Stimulated activated CD8-positive, alpha-beta memory T cell treated with anti-CD3 and anti-CD28 coated beads, Interleukin-4, amount 100 ng/mL, for 4 hours (primary cell): ENCODE data around the gene SF3A2.
"Not testable (repeated sequence)": the region's sequence is repeated elsewhere in the genome, so short reads cannot be mapped to it uniquely, and the experiment has no call there.

ENCODE experiments used
- DNase-seq, 2 donors: peaks; one replicate each; pipeline ENCODE4 v3.0.0-alpha.2; 2020; ENCODE audit warnings: low read depth in 2 of 2, low spot score in 1 of 2

SF3A2 gene, protein sequence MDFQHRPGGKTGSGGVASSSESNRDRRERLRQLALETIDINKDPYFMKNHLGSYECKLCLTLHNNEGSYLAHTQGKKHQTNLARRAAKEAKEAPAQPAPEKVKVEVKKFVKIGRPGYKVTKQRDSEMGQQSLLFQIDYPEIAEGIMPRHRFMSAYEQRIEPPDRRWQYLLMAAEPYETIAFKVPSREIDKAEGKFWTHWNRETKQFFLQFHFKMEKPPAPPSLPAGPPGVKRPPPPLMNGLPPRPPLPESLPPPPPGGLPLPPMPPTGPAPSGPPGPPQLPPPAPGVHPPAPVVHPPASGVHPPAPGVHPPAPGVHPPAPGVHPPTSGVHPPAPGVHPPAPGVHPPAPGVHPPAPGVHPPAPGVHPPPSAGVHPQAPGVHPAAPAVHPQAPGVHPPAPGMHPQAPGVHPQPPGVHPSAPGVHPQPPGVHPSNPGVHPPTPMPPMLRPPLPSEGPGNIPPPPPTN

DNA sequence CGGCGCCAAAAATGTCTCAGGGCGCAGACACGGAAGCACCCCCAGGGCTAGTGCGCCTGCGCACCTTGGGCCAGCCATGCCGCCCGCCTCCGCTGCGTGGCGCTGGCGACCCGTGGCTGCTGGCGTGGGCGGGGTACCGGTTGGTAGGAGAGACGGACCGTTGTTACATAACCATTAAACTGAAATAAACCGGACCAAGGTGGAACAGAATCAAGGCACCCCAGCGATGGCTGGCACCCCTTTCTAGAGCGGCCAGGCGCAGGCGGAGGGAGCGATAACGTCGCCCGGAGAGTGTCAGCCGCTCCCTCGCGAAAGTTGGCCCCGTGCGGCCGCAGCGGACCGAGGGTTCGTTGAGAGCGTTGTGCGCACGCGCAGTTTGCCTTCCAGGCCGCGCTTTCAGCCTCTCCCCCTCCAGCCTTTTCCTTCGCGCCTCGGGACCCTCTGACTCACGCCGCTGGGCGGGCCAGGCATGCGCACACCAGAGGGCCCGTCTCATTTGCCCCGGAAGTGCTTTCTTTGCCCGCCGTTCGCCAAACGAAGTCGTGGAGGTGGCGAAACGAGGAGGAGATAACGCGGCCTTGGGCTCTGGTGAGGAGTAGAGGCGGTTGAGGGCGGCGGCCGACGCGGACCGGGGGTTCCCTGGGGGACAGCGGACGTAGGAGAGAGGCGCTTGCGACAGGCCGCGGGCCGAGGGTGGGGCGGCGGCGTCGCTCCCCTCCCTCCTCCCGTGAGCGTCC is at the start of gene SF3A2, which contains the start of gene PLEKHJ1:
Gene SF3A2, plus strand, starts transcription at position 511 of the 737 bp plus-strand sequence. CDS start 6,595 bp downstream, outside the sequence.
Gene PLEKHJ1, minus strand, starts transcription at position 16 of the 737 bp plus-strand sequence. CDS start 81 bp downstream, outside the sequence.
- DNase-seq, result peak; percentile 95

DNA sequence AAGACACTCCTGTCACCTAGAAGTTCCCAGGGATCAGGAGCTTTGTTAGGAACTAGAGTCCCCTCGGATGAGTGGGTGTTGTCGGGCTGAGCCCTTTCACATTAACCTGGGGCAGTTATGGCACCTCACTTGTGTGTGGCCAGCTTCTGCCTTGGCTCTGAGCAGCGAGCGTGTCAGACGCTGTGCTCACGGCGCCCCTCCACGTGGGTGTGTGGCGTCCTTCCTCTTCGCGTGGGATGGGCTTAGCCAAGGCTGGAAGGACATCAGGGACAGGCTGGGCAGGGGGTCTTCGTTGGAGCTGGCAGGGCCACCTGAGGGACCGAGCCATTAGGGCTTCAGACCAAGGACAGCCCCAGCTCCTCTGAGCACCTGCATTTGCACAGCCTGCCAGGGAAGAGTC is 49.5 kb upstream of the SF3A2 start:
- DNase-seq, result no peak

DNA sequence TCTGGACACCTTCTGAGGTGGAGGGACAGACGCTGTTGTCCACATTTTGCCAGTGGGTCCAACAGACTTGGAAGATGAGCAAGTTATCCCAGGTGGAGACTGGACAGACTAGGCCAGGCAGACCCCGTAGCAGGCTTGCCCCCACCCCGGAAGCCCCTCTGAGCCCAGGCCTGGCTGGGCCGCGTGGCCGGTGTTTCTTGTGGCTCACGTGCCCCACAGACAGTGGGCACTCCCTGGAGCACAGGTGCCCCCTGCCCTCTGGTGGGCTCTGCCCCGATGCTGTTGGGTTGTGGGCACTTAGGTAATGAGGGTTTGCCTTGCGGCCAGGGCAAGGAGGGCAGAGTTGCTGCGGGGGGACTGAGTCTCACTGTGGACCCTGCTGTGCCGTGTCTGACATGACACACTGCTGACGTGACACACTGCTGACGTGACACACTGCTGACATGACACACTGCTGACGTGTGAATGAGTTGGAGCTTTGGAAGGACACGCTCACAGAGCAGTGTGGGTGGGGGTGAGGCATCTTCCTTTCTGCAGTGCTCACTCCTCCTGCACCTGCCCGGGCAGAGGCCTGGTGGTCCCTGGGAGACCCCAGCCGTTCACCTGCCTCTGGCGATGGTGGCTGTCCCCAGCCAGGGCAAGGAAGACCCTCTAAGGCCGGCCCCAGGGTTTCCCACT is 47.8 kb upstream of the SF3A2 start:
- peak in 1 of 2 donors; percentile 26 for DNase-seq

DNA sequence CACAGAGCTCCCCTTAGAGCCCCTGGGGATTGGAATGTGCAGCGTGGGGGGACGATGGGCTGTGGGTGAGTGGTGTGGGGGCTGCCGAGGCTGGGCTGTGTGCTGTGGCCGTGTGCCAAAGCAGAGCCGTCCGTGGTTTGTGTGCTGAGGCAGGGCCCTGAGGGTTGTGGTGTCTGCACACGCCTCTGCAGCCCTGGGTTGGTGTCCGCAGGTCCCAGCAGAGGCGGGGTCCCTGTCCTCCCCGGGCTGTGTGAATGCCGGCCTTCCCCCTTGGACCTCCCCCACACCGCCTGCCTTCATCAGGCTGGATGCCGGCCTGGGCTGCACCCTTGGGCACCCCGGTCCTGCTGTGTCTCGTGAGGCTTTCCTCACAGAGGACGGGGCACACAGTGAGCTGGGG is 46.7 kb upstream of the SF3A2 start:
- no peak for DNase-seq

DNA sequence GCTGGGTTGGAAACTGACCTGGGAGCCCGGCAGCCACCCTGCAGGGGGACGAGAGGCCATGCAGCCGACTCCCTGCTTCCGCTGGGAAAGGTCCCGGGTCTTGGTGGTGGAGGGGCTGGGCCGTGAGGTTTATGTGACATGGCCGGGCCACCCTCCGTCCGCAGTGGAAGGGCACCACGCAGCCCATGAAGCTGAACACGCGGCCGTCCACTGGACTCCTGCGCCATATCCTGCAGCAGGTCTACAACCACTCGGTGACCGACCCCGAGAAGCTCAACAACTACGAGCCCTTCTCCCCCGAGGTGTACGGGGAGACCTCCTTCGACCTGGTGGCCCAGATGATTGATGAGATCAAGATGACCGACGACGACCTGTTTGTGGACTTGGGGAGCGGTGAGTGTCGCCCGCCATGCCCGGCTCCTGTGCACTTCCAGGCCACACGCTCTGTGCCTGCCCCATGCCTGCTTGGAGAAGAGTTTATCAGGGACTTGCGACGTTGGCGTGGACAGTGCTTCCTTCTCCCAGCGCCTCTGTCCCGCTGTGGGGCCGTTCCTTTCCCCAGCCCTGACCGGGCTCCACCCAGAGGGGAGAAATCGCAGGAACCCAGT is 45.7 kb upstream of the SF3A2 start:
- DNase-seq, result no peak

DNA sequence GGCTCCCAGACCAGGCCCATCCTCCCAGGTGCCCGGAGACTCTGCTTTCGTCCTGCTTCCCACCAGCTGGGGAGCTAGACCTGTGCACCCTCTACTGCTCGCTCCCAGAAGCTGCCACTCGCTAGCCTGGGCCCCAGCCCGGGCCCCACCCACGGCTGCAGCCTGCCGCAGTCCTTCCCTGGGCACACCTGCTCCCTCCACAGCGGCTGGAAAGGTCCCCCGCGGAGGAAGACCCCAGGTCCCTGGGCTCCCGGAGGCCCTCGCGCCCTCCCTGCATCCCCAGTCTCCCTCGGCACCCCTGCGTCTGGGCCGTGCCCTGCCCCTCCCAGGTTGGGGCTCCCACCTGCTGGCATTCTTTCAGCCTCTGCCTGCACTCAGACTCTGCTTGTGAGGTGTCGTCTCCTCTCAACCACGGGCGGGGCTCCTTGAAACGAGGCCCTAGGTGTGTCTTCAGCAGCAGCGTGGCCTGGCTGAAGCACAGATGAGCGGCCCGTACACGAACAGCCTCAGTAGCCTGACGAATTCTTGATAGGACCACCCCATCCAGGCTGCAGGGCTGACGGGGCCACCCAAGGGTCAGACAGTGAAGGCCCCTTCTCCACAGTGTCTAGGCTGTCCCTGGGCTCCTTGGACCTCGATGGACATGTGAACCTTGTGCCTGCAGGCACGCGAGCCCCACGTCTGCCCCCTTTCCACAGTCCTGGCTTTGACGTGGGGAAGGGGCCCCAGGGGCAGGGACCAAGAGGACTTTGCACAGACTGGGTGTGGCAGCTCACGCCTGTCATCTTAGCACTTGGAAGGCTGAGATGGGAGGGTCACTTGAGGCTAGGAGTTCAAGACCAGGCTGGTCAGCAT is 44.9 kb upstream of the SF3A2 start:
- no peak for DNase-seq

DNA sequence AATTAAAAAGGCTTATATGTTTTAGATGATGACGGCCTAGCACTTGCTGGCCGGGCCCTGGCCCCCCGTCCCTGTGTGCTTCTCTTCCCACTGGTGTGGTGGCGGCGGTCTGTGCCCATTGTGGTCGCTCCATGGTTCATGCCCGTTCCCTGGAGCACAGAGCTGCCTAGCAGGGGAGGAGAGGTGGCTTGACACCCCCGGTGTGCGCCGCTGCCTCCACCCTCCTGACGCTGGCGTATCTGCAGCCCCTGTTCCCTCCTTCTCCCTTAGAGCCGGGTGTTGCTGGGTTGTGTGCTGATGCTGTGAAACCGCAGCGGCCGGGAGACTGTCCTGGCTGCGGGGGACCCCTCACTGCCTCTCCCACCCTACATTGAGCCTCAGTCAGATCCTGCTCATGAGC is 43.8 kb upstream of the SF3A2 start:
- no peak for DNase-seq

DNA sequence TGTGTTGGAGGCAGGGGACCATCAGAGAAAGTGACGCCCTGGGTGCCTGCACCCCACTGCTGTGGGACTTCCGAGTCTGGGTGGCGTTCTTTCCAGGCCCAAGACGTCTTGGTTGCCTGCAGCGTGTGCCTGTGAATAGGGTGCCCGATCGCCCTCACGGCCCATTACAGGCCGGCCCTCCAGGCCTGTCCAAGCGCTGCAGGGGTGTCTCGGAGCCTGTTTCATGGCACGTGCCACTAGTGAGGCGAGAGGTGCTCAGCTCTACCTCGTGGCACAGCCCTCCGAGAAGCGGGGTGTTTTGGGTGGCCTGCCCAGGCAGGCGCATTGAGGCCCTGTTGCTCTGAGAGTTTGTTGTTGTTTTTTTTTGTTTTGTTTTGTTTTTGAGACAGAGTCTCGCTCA is 42.8 kb upstream of the SF3A2 start:
- no peak for DNase-seq

DNA sequence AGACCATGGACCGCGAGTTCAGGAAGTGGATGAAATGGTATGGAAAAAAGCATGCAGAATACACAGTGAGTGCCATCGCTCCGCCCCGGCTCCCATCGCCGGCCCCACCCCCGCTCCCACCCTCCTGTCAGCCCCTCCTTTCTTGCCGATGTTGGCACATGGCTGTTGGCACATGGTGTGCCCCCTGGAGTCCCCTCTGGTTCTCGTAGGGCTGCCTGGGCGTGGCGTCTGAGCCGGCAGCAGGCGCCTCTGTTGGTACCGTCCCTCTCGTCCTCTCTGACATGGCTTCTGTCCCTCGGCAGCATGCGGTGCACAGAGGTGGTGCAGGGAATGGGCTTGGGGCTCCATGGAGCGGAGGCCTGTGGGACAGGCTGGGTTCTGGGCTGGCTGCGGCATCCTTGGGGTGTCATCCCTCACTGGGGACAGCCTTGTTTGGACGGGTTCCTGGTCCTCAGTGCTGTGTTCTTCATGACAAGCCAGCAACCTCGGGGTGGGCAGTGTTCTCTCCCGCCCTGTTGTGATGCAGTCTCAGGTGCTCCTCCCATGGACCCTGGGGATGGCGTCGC is 42.0 kb upstream of the SF3A2 start:
- no peak for DNase-seq

DNA sequence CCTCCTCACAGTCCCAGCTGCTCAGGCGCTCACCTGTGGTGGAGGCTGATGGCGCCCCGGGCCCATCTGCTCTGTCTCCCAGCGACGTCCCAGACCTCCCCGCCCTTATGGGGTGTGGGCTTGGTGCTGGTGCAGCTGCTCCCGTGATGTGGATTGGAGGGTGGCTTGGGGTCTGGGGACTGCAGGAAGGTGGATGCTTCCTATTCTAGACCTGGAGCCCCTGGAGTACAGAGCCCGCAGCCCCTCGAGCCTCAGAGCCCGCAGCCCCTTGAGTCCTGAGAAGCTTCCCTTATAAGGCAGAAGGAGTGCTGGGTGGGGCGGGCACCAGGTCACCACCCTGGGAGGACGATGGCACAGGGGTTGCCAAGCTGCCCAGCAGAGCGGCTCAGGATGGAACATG is 41.3 kb upstream of the SF3A2 start:
- DNase-seq, result no peak

DNA sequence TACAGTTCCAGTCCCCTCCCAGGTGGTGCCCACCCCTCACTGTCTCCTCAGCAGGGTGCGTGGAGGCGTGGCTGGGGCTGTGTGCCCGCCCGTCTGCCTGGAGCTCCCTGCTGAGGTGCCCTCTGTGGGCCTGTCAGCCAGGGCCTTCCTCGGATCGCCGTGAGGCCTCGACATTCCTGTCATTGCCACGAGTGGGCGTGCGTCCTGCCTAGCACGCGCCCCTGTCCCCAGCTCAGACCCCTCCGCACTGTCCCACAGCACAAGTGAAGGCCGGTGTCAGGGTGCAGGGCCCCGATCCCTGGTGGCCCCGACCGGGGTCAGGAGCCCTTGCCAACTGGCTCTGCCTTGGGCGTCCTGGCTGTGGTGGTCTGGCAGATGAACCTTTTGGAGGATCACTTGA is 40.7 kb upstream of the SF3A2 start:
- no peak for DNase-seq

DNA sequence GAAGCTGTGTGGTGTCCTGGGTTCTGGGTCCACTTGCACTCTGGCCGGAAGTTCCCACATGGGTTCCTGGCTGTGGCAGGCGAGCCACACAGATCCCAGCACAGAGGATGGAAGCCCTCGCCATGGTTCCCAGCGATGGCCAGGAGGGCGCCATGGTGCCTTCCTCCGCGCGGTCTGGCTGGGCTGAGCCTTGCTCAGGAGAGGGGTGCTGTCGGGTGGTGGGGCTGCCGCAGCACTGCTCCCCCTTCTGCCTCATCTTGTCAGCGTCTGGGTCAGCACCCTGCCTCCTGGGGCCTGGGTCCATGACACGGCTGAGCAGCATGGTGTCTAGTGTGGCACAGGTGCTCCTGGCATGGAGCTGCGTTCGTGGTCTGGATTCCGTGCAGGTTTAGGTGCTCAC is 39.4 kb upstream of the SF3A2 start:
- no peak for DNase-seq

DNA sequence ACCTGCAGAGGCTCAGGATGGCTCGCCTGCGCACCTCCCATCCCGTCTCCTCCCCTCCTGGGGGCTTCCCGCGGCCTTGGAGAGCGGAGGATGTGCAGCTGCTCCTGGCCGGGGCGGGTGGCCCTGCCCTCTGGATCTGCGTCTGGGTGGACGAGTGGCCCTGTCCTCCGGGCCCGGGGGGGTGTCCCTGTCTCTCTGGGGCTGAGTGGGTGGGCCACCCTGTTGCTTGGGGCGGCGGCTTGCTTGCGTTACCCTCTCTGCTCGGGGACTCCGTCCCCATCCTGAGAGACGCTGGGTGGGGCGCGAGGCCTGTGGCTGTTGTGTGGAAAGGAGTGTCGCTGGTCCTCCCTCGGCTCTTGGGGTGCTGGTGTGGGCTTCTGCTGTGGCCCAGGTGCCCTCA is 38.3 kb upstream of the SF3A2 start:
- DNase-seq, result no peak

DNA sequence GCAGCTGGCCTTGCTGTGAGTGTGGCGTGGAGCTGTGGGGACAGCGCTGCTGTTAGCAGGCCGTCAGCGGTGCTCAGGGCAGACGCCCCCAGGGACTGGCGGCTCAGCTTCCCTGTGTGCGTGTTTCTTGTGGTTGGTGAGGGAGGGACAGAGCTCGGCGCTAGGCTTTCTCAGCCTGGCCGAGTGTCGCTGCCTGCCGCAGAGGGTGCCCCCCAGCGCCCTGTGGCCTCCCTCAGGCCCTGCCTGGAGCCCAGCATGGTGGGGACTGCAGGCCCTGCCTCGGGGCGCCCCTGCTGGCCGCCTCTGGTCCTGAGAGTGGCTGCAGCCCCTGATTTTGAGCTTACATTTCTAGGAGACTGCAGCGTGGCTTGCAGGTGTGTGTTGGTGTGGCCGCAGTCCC is 37.4 kb upstream of the SF3A2 start:
- no peak for DNase-seq

DNA sequence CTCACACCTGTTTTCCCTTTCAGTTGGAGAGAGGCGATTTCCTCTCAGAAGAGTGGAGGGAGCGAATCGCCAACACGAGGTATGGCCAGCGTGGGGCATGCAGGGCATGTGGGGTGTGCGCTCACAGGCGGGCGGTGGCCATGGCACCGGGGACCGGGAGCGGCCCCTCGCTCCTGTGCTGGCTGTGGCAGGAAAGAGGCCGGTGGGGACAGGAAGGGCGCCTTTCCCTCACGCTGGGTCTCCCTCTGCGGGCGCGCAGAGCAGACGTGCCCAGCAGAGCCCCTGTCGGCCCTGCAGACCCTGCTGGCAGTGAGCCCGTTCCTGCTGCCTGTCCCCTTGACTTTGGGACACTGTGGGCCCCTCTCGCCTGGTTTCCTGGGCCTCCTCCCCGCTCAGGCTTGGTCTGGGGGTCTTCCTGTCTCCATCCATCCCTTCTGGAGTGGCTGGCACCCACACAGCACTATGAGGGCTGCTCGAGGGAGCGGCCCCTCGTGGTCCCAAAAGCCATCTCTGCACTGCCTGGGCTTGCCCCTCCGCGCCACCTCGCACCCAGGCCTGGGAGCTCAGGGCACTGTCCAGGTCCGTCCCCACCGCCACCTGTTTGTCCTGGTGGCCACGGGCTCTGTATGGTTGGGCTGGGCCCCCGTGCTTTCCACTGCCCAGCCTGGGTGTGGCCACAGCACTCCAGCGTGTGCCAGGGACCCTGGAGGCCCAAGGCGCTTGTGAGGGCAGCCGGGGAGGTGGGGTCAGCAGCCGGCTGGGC is 36.6 kb upstream of the SF3A2 start:
- DNase-seq, result no peak

DNA sequence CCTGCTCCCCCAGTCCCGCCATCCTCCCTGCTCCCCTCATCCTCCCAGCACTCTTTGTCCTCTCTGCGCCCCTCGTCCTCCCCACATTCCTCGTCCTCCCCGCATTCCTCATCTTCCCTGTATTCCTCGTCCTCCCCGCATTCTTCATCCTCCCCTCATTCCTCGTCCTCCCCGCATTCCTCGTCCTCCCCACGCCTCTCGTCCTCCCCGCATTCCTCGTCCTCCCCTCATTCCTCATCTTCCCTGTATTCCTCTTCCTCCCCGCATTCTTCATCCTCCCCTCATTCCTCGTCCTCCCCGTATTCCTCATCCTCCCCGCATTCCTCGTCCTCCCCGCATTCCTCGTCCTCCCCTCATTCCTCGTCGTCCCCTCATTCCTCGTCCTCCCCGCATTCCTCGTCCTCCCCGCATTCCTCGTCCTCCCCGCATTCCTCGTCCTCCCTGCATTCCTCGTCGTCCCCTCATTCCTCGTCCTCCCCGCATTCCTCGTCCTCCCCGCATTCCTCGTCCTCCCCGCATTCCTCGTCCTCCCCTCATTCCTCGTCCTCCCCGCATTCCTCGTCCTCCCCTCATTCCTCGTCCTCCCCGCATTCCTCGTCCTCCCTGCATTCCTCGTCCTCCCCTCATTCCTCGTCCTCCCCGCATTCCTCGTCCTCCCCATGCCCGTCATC is 35.9 kb upstream of the SF3A2 start:
- DNase-seq, result not testable (repeated sequence)

DNA sequence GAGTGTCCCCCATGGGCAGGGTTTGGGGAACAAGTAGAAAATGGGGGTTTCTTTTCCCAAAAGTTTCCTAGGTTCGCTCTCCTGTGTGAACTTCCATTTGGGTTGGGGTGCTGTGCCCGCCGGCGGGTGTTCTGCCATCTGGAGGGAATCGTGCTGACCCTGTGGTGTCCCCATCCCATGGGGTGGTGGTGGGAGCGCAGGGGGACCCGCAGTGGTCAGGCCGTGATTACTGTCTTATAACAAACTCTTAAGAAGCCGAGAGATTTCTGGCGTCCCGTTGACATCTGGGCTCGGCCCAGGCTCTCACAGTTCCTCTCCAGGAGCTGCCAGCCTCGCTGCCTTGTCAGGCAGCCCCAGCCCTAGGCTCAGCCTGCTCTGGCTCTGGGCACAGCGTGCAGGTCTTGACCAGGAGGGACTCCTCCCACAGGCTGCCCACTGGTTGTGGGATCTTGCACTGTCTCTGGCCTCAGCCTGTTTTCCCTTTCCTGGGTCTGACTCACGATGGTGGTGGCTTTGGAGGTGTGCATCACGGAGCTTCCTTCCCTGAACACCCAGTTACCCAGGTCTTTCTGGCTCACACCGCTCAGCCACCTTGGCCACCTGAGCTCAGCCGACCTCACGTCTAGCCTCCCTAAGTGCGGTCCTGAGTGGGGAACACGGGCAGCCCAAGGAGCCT is 35.0 kb upstream of the SF3A2 start:
- no peak for DNase-seq

DNA sequence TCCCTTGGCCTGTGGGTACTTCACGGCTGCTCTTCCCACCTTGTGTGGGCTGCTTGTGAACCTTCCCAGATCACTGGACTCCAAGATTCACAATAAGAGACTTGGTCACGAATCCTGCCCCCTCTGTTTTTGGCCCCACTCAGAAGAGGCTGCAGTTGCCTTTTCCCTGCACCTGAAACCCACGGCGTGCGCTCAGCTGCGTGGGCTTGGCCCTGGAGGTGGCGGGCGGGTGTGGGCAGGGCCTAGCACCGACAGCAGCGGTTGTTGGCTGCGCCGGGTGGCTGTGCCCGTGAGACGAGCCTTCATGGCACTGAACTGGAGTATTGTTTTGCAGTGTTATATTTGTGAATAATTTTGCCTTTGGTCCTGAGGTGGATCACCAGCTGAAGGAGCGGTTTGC is 34.3 kb upstream of the SF3A2 start:
- no peak for DNase-seq
